Gastroesophageal sphincter (tissue), 4 donors: ENCODE measurements around the gene SPOP. TPM values are rescaled to one million over a fixed set of nuclear protein-coding genes. Genes with fewer than 3 reads are reported as not detected.
"Not testable (repeated sequence)": the region's sequence is repeated elsewhere in the genome, so short reads cannot be mapped to it uniquely, and the experiment has no call there.

Experiments used
- ATAC-seq: fragments of 150-250 bp; one replicate; pipeline ENCODE4 v1.9.1; 2016; ENCODE audit warnings: mild to moderate bottlenecking, moderate library complexity
- H3K27ac ChIP-seq, 4 donors: fragments of 200-600 bp; sonication (generic) in 3 of 4; 1 replicate in 3 of 4; 2 replicates in 1 of 4; pipeline ENCODE4 v1.5.1; 2016 to 2019
- H3K27me3 ChIP-seq: fragments of 200-600 bp; sonication (generic); one replicate; pipeline ENCODE4 v1.5.1; 2019
- H3K36me3 ChIP-seq, 2 donors: fragments of 200-600 bp; sonication (generic); one replicate each; pipeline ENCODE4 v1.5.1; 2019; ENCODE audit warnings: control low read depth in 1 of 2
- H3K4me1 ChIP-seq, 3 donors: fragments of 200-600 bp; sonication (generic); 1 replicate in 2 of 3; 2 replicates in 1 of 3; pipeline ENCODE4 v1.5.1; 2016 to 2019; ENCODE audit warnings: control low read depth in 2 of 3
- H3K4me3 ChIP-seq, 2 donors: fragments of 200-600 bp; sonication (generic); one replicate each; pipeline ENCODE4 v1.5.1; 2019; ENCODE audit warnings: mild to moderate bottlenecking in 1 of 2, moderate library complexity in 1 of 2
- H3K9me3 ChIP-seq, 3 donors: fragments of 200-600 bp; sonication (generic); one replicate each; pipeline ENCODE4 v1.5.1; 2017 to 2019; ENCODE audit warnings: control low read depth in 2 of 3
- EP300 ChIP-seq: sonication (generic); formaldehyde crosslinking; IDR thresholded peaks from one replicate; pipeline ENCODE4 v1.6.1; 2017; ENCODE audit warnings: antibody characterized with exemption, mild to moderate bottlenecking
- POLR2A ChIP-seq, 2 donors: fragments of 450-650 bp; IDR thresholded peaks; one replicate each; pipeline ENCODE4 v1.6.1; 2017; ENCODE audit warnings: antibody characterized with exemption in 2 of 2, mild to moderate bottlenecking in 2 of 2, moderate library complexity in 1 of 2
- POLR2AphosphoS5 ChIP-seq: sonication (generic); formaldehyde crosslinking; IDR thresholded peaks from one replicate; pipeline ENCODE4 v1.6.1; 2017; ENCODE audit warnings: antibody characterized with exemption
- WGBS, 2 donors: methylation state at CpG; one replicate each; pipeline ENCODE4 v1.1.5; 2018; ENCODE audit warnings: low coverage in 1 of 2; 5-methylcytosine and 5-hydroxymethylcytosine counted together
- total RNA-seq, 4 donors: library from RNA; depleted of rRNA; stranded (reverse); fragments of >200 nt; gene quantifications; one replicate each; pipeline ENCODE4 v1.1.0, GENCODE V29; 2016
- TF ChIP-seq, protein P1 (sequence below), 4 experiments: fragments of 200-600 bp in 2 of 4; fragments of 450-650 bp in 2 of 4; sonication (generic) in 1 of 4; IDR thresholded peaks; one replicate each; pipeline ENCODE4 v1.5.1; 2017 to 2019; ENCODE audit warnings: antibody characterized with exemption in 4 of 4, mild to moderate bottlenecking in 2 of 4, moderate library complexity in 2 of 4

The SPOP gene
- total RNA-seq, 4 donors from 2014 or later = 159 to 268 (median 176) TPM

- TF ChIP-seq POLR2AphosphoS5 = no peak
- TF ChIP-seq, protein P1, sequence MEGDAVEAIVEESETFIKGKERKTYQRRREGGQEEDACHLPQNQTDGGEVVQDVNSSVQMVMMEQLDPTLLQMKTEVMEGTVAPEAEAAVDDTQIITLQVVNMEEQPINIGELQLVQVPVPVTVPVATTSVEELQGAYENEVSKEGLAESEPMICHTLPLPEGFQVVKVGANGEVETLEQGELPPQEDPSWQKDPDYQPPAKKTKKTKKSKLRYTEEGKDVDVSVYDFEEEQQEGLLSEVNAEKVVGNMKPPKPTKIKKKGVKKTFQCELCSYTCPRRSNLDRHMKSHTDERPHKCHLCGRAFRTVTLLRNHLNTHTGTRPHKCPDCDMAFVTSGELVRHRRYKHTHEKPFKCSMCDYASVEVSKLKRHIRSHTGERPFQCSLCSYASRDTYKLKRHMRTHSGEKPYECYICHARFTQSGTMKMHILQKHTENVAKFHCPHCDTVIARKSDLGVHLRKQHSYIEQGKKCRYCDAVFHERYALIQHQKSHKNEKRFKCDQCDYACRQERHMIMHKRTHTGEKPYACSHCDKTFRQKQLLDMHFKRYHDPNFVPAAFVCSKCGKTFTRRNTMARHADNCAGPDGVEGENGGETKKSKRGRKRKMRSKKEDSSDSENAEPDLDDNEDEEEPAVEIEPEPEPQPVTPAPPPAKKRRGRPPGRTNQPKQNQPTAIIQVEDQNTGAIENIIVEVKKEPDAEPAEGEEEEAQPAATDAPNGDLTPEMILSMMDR (IDR thresholded peaks at IDR 0.05) = no peak
- TF ChIP-seq POLR2A (IDR thresholded peaks at IDR 0.05) = no peak
- no peak for TF ChIP-seq EP300
- H3K4me1 ChIP-seq = peaks cover 0 to 89% (median 0%) of the 10 kb centered on the region in 3 donors
- no peaks in the 10 kb centered on the region for H3K9me3 ChIP-seq
- no peak for ATAC-seq
- no peaks in the 10 kb centered on the region for H3K27me3 ChIP-seq
- H3K4me3 ChIP-seq = no peak overlapping the region
- H3K27ac ChIP-seq = no peak overlapping the region
- 86 to 100% methylated on average over 1 of the region's 1 CpG for WGBS, 2 donors
- H3K36me3 ChIP-seq = peaks cover 0 to 7% of the 10 kb centered on the region in 2 donors
Measured at GRCh38 chr17:49656247-49656646, 21.6 kb downstream of the SPOP start.

GRCh38 chr17:49647256-49647585 is 30.7 kb downstream of the SPOP start:
- Histone ChIP-seq H3K27me3 (no peaks in the 10 kb centered on the region), H3K4me3 (peak overlapping the region in 1 of 2 donors; percentile 47), H3K36me3 (no peaks in the 10 kb centered on the region), H3K4me1 (peaks cover 5 to 94% (median 6%) of the 10 kb centered on the region in 3 donors), H3K27ac (peak overlapping the region; percentile 84 to 100 (median 90)), H3K9me3 (no peaks in the 10 kb centered on the region)
- WGBS, 2 donors = 52 to 71% methylated on average over 8 of the region's 8 CpGs
- TF ChIP-seq POLR2A (IDR thresholded peaks at IDR 0.05) (no peak), POLR2AphosphoS5 (no peak), EP300 (no peak)
- TF ChIP-seq, protein P1 (IDR thresholded peaks at IDR 0.05) = no peak
- peak; percentile 31 for ATAC-seq

DNA sequence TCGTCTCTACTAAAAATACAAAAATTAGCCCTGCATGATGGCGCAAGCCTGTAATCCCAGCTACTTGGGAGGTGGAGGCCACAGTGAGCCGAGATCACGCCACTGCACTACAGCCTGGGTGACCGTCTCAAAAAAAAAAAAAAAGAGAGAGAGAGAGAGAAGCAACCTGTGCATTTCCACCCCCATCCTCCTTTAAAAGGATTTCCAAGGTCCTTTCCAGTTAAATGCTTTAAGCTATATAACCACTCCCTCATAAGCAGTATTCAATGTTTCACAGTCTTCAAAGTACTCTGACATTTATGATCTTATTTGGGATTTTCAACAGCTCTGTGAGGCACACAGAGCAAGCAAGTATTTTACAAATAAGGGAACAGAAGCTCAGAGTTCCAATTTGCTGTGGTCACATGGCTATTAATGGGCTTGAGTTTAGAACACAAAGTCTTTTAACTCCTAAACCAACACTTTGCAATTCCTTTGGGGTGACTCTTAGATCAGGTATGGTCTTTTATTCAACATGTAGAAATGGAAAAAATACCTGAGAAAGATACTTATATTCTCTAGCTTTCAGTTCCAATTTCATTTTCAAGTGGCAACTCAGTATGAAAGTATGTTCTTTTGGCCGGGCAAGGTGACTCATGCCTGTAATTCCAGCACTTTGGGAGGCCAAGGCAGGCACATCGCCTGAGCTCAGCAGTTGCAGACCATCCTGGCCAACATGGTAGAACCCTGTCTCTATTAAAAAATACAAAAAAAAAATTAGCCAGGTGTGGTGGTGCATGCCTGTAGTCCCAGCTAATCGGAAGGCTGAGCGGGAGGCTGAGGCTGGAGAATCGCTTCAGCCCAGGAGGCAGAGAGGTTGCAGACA is 31.3 kb downstream of the SPOP start:
- H3K27me3 ChIP-seq = no peaks in the 10 kb centered on the region
- TF ChIP-seq, protein P1 (IDR thresholded peaks at IDR 0.05) = no peak
- TF ChIP-seq EP300 (peak; percentile 48), POLR2A (IDR thresholded peaks at IDR 0.05) (peak; percentile 38 to 42), POLR2AphosphoS5 (peak; percentile 57)
- ATAC-seq = peak; percentile 85
- H3K4me1 ChIP-seq = peaks cover 6 to 94% (median 7%) of the 10 kb centered on the region in 3 donors
- WGBS, 2 donors = 27 to 49% methylated on average over 4 to 10 of the region's 10 CpGs
- no peaks in the 10 kb centered on the region for H3K36me3 ChIP-seq
- peak overlapping the region; percentile 47 to 49 for H3K4me3 ChIP-seq
- peak overlapping the region; percentile 84 to 100 (median 90) for H3K27ac ChIP-seq
- no peaks in the 10 kb centered on the region for H3K9me3 ChIP-seq

DNA sequence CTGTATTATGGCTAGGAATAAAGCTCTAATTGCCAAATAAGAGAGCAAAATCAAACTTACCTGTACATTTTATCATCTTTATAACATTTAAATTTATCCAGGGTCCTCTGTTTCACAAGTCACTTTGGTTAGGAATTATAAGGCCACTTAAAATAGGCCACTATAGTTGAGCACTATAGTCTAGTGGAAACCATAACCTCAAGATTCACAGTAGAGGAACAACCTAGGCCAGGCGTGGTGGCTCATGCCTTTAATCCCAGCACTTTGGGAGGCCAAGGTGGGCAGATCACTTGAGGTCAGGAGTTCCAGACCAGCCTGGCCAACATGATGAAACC is 31.9 kb downstream of the SPOP start:
- ATAC-seq = peak; percentile 34

DNA sequence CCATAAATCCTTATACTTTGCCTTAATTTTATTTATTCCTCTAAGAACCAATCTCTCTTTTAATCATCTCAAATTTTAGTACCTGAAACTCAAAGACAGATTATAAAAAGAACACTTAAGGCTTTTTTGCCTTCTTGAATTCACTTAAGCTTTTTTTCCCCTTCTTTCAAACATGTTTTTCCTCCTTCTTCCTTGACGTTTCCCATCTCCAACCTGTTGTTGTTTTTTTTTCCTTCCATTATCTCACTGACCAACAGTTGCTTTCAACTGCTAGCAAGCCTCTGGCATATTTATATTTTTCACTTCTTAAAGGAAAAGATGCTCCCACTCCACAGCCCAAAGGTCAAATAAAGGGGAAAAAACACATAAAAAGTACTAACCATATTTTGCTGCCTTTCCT is 32.2 kb downstream of the SPOP start:
- Histone ChIP-seq H3K4me1 (peaks cover 6 to 94% (median 7%) of the 10 kb centered on the region in 3 donors), H3K9me3 (no peaks in the 10 kb centered on the region), H3K36me3 (no peaks in the 10 kb centered on the region), H3K4me3 (peak overlapping the region; percentile 47 to 49), H3K27me3 (no peaks in the 10 kb centered on the region), H3K27ac (peak overlapping the region; percentile 84 to 100 (median 90))
- WGBS, 2 donors = 0 to 15% methylated on average over 1 of the region's 1 CpG
- no peak for ATAC-seq
- TF ChIP-seq POLR2A (IDR thresholded peaks at IDR 0.05) (no peak), EP300 (no peak), POLR2AphosphoS5 (no peak)
- TF ChIP-seq, protein P1 (IDR thresholded peaks at IDR 0.05) = no peak

More for the DNA sequence above, 31.9 kb downstream of the SPOP start:
- WGBS, 2 donors = 40 to 57% methylated on average over 1 of the region's 1 CpG
- not testable (repeated sequence) for H3K27me3 ChIP-seq, H3K9me3 ChIP-seq, H3K36me3 ChIP-seq
- Histone ChIP-seq H3K27ac (peak overlapping the region; percentile 84 to 100 (median 90)), H3K4me3 (peak overlapping the region; percentile 47 to 49), H3K4me1 (peaks cover 6 to 94% (median 7%) of the 10 kb centered on the region in 3 donors)
